ENCODE data around the gene TCIRG1.

Gene TCIRG1

GRCh38 chr11:68099057-68099456 lies 60.2 kb downstream of the TCIRG1 start (continued):
- TF ChIP-seq PATZ1 (CRISPR knock-in tag; IDR thresholded peaks at IDR 0.05; ENCODE audit: borderline replicate concordance) (no peak), ZNF8 (CRISPR knock-in tag; IDR thresholded peaks at IDR 0.05) (no peak), BACH2 (CRISPR knock-in tag; IDR thresholded peaks at IDR 0.05; ENCODE audit: borderline replicate concordance) (no peak), GLIS3 (CRISPR knock-in tag; IDR thresholded peaks at IDR 0.05) (no peak), ARNTL (CRISPR knock-in tag; IDR thresholded peaks at IDR 0.05; ENCODE audit: borderline replicate concordance, low read depth) (no peak), POU6F1 (CRISPR knock-in tag; IDR thresholded peaks at IDR 0.05; ENCODE audit: borderline replicate concordance, low read depth) (no peak)

- no peak; the same call in 2 of the 3 replicates for ATAC-seq
- TF ChIP-seq SNAI2 (CRISPR knock-in tag; IDR thresholded peaks at IDR 0.05) (no peak), ARNTL (CRISPR knock-in tag; IDR thresholded peaks at IDR 0.05; ENCODE audit: borderline replicate concordance, low read depth) (no peak), RARB (CRISPR knock-in tag; IDR thresholded peaks at IDR 0.05) (no peak), POU6F1 (CRISPR knock-in tag; IDR thresholded peaks at IDR 0.05; ENCODE audit: borderline replicate concordance, low read depth) (no peak), ZFP30 (CRISPR knock-in tag; IDR thresholded peaks at IDR 0.05) (no peak), PATZ1 (CRISPR knock-in tag; IDR thresholded peaks at IDR 0.05; ENCODE audit: borderline replicate concordance) (no peak), CSRNP3 (CRISPR knock-in tag; IDR thresholded peaks at IDR 0.05) (no peak; the same call in 1 of the 2 replicates), ZC3H10 (CRISPR knock-in tag; IDR thresholded peaks at IDR 0.05) (no peak), OSR1 (CRISPR knock-in tag; IDR thresholded peaks at IDR 0.05) (no peak), BACH2 (CRISPR knock-in tag; IDR thresholded peaks at IDR 0.05; ENCODE audit: borderline replicate concordance) (no peak), TOX (CRISPR knock-in tag; IDR thresholded peaks at IDR 0.05; ENCODE audit: borderline replicate concordance) (no peak), CSDC2 (CRISPR knock-in tag; IDR thresholded peaks at IDR 0.05) (no peak), ZNF70 (CRISPR knock-in tag; IDR thresholded peaks at IDR 0.05) (no peak), ZFP3 (CRISPR knock-in tag; IDR thresholded peaks at IDR 0.05) (no peak), ISL1 (CRISPR knock-in tag; IDR thresholded peaks at IDR 0.05) (no peak), TSHZ2 (CRISPR knock-in tag; IDR thresholded peaks at IDR 0.05) (no peak), PPARA (CRISPR knock-in tag; IDR thresholded peaks at IDR 0.05; ENCODE audit: borderline replicate concordance) (no peak)
Measured at GRCh38 chr11:68099474-68100405, 60.9 kb downstream of the TCIRG1 start.

All from SK-N-SH treated with all-trans-retinoic acid at 6 μM for 48 hours (cell line).